ENCODE results near the gene LSR. TPM values are rescaled to one million over a fixed set of nuclear protein-coding genes. Genes with fewer than 3 reads are reported as not detected.

LSR gene
- polyA plus RNA-seq, 1 donor from 2014 or later, result not detected

- H3K27me3 ChIP-seq (ENCODE audit: insufficient read depth, low read depth, low read length), result no peaks in the 10 kb centered on the region
- H3K36me3 ChIP-seq (ENCODE audit: insufficient read depth, low read length), result no peaks in the 10 kb centered on the region
- no peak overlapping the region for H3K27ac ChIP-seq (ENCODE audit: low read length)
- H4K20me1 ChIP-seq (ENCODE audit: insufficient read depth), result no peaks in the 10 kb centered on the region
- H3K9me2 ChIP-seq (ENCODE audit: insufficient read depth, low read length), result no peaks in the 10 kb centered on the region
- TF ChIP-seq POLR2AphosphoS5 (IDR thresholded peaks at IDR 0.05) (no peak), REST (IDR thresholded peaks at IDR 0.05; ENCODE audit: borderline replicate concordance) (no peak), TAF1 (IDR thresholded peaks at IDR 0.05; ENCODE audit: low read depth) (no peak), EP300 (conservative IDR thresholded peaks at IDR 0.05; ENCODE audit: poor library complexity, severe bottlenecking) (no peak), RAD21 (conservative IDR thresholded peaks at IDR 0.05) (no peak), CTCF (IDR thresholded peaks at IDR 0.05; ENCODE audit: poor library complexity, severe bottlenecking) (no peak), EZH2 (IDR thresholded peaks at IDR 0.05; ENCODE audit: borderline replicate concordance, insufficient read depth, low read length, poor library complexity, severe bottlenecking) (no peak), MXI1 (conservative IDR thresholded peaks at IDR 0.05; ENCODE audit: poor library complexity, severe bottlenecking) (no peak), SMC3 (conservative IDR thresholded peaks at IDR 0.05; ENCODE audit: poor library complexity) (no peak)
- H3F3A ChIP-seq (ENCODE audit: insufficient read depth, low read length, poor library complexity, severe bottlenecking), result no peaks in the 10 kb centered on the region
- no peaks in the 10 kb centered on the region for H3K9me3 ChIP-seq (ENCODE audit: low read length)
- H3K4me3 ChIP-seq (ENCODE audit: low read length), result no peak overlapping the region
- no peak overlapping the region for H3K4me2 ChIP-seq (ENCODE audit: low read length)
- no peak overlapping the region for H2AFZ ChIP-seq (ENCODE audit: low read depth, low read length)
- no peaks in the 10 kb centered on the region for H3K79me2 ChIP-seq (replicated peaks; ENCODE audit: insufficient read depth, low read length)
- H3K9ac ChIP-seq (ENCODE audit: low read length), result no peak overlapping the region
Observed at GRCh38 chr19:35288906-35289305, 40.1 kb downstream of the LSR start.

GRCh38 chr19:35290381-35291127 lies 41.8 kb downstream of the LSR start:
- TF ChIP-seq RAD21 (conservative IDR thresholded peaks at IDR 0.05), result no peak
- H2AFZ ChIP-seq (ENCODE audit: low read depth, low read length), result no peak overlapping the region
- H3F3A ChIP-seq (ENCODE audit: insufficient read depth, low read length, poor library complexity, severe bottlenecking), result no peaks in the 10 kb centered on the region
- no peaks in the 10 kb centered on the region for H3K9me2 ChIP-seq (ENCODE audit: insufficient read depth, low read length)
- no peaks in the 10 kb centered on the region for H3K79me2 ChIP-seq (replicated peaks; ENCODE audit: insufficient read depth, low read length)
- no peak overlapping the region for H3K4me3 ChIP-seq (ENCODE audit: low read length)
- no peaks in the 10 kb centered on the region for H3K9me3 ChIP-seq (ENCODE audit: low read length)
- no peaks in the 10 kb centered on the region for H3K36me3 ChIP-seq (ENCODE audit: insufficient read depth, low read length)
- H3K4me2 ChIP-seq (ENCODE audit: low read length), result no peak overlapping the region
- no peak overlapping the region for H3K27ac ChIP-seq (ENCODE audit: low read length)
- no peak overlapping the region for H3K9ac ChIP-seq (ENCODE audit: low read length)
- H4K20me1 ChIP-seq (ENCODE audit: insufficient read depth), result no peaks in the 10 kb centered on the region
- H3K27me3 ChIP-seq (ENCODE audit: insufficient read depth, low read depth, low read length), result no peaks in the 10 kb centered on the region
